ENCODE data around the gene DCAF15.

Gene DCAF15

GRCh38 chr19:13931391-13932148 lies 20.7 kb upstream of the DCAF15 start:
- no peak for DNase-seq

GRCh38 chr19:13932149-13932637 lies 20.1 kb upstream of the DCAF15 start:
- DNase-seq: no peak

- no peak for DNase-seq
Measured at GRCh38 chr19:13932911-13933393, 19.4 kb upstream of the DCAF15 start.

GRCh38 chr19:13934785-13935109 lies 17.6 kb upstream of the DCAF15 start:
- no peak for DNase-seq

- DNase-seq: no peak
Measured at GRCh38 chr19:13935765-13936510, 16.4 kb upstream of the DCAF15 start.

GRCh38 chr19:13937479-13938300 lies 14.6 kb upstream of the DCAF15 start:
- no peak for DNase-seq

GRCh38 chr19:13938301-13939064 lies 13.8 kb upstream of the DCAF15 start, which contains the start of gene PODNL1:
TSS of gene PODNL1 (minus strand) at chr19:13938417. CDS start at chr19:13938181, 236 bp downstream.
- no peak for DNase-seq

- no peak for DNase-seq
Measured at GRCh38 chr19:13942023-13942684, 10.2 kb upstream of the DCAF15 start.

GRCh38 chr19:13946414-13946813 lies 5.9 kb upstream of the DCAF15 start:
- no peak for DNase-seq

GRCh38 chr19:13951043-13951442 lies 1.3 kb upstream of the DCAF15 start:
- DNase-seq: no peak

GRCh38 chr19:13951799-13952153 lies 533 bp upstream of the DCAF15 start:
- DNase-seq: no peak

GRCh38 chr19:13952931-13953531 lies 722 bp downstream of the DCAF15 start:
- DNase-seq: no peak

- no peak for DNase-seq
Measured at GRCh38 chr19:13954185-13954584, 1.9 kb downstream of the DCAF15 start.

GRCh38 chr19:13955662-13956364 lies 3.5 kb downstream of the DCAF15 start:
- DNase-seq: no peak

- DNase-seq: no peak
Measured at GRCh38 chr19:13956365-13956744, 4.0 kb downstream of the DCAF15 start.

- no peak for DNase-seq
Measured at GRCh38 chr19:13957051-13957450, 4.7 kb downstream of the DCAF15 start.

- DNase-seq: no peak
Measured at GRCh38 chr19:13958043-13958442, 5.7 kb downstream of the DCAF15 start.

GRCh38 chr19:13959141-13959961 lies 7.0 kb downstream of the DCAF15 start:
- DNase-seq: no peak

- DNase-seq: no peak
Measured at GRCh38 chr19:13959962-13960862, 7.9 kb downstream of the DCAF15 start.

Data from stimulated activated CD4-positive, alpha-beta T cell treated with anti-CD3 and anti-CD28 coated beads, Interleukin-4, amount 100 ng/mL, for 4 hours (primary cell).